Measurements from ENCODE around the gene USP40.

The USP40 gene

DNA sequence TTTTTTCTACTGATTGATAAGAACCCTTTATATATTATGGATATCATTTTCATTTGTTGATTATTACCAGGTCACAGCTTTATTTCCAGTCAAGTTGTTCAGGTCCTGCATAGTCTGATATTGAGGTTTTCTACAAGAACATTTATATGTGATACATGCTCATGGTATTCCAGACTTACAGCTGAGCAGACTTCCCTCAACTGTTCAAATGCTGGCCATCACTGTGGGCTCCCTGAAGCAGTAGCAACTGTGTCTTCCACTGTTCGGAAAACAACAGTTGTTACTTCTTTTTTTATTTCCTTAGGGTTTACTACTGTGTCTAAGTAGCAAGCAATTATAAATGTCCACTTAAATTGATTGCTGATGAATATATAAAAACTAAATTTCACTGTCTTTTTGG lies 132.8 kb downstream of the USP40 start:
- peaks cover 35% of the 10 kb centered on the region for H3K36me3 Mint-ChIP-seq (ENCODE audit: insufficient read depth)
- no peaks in the 10 kb centered on the region for H3K27me3 Mint-ChIP-seq
- H3K9me3 Mint-ChIP-seq, result no peaks in the 10 kb centered on the region
- H3K27ac Mint-ChIP-seq, result peak overlapping the region in 1 of 2 donors; percentile 60
- H3K4me3 Mint-ChIP-seq, result no peak overlapping the region
- H3K4me1 Mint-ChIP-seq (ENCODE audit: low read depth in 2 of 2), result peaks cover 11 to 19% of the 10 kb centered on the region in 2 donors
- ATAC-seq (replicated peaks), result no peak
- DNase-seq, result no peak

- H3K4me3 Mint-ChIP-seq, result no peak overlapping the region
- peaks cover 13 to 20% of the 10 kb centered on the region in 2 donors for H3K4me1 Mint-ChIP-seq (ENCODE audit: low read depth in 2 of 2)
- H3K27ac Mint-ChIP-seq, result peak overlapping the region; percentile 41 to 60
- ATAC-seq (replicated peaks), result no peak
- no peaks in the 10 kb centered on the region for H3K27me3 Mint-ChIP-seq
- peaks cover 30% of the 10 kb centered on the region for H3K36me3 Mint-ChIP-seq (ENCODE audit: insufficient read depth)
- H3K9me3 Mint-ChIP-seq, result no peaks in the 10 kb centered on the region
- DNase-seq, result no peak
These were observed 133.6 kb downstream of the USP40 start for GRCh38 chr2:233433029-233433428.

GRCh38 chr2:233430651-233431050 lies 135.9 kb downstream of the USP40 start:
- peaks cover 29 to 37% of the 10 kb centered on the region in 2 donors for H3K4me1 Mint-ChIP-seq (ENCODE audit: low read depth in 2 of 2)
- H3K9me3 Mint-ChIP-seq, result no peaks in the 10 kb centered on the region
- DNase-seq (no peak), ATAC-seq (replicated peaks) (no peak)
- no peaks in the 10 kb centered on the region for H3K27me3 Mint-ChIP-seq
- H3K4me3 Mint-ChIP-seq, result no peak overlapping the region
- peaks cover 26% of the 10 kb centered on the region for H3K36me3 Mint-ChIP-seq (ENCODE audit: insufficient read depth)
- peak overlapping the region in 1 of 2 donors; percentile 71 for H3K27ac Mint-ChIP-seq

- no peak for ATAC-seq (replicated peaks)
- no peak overlapping the region for H3K4me3 Mint-ChIP-seq
- peak overlapping the region in 1 of 2 donors; percentile 71 for H3K27ac Mint-ChIP-seq
- no peaks in the 10 kb centered on the region for H3K9me3 Mint-ChIP-seq
- no peaks in the 10 kb centered on the region for H3K27me3 Mint-ChIP-seq
- peaks cover 31 to 37% of the 10 kb centered on the region in 2 donors for H3K4me1 Mint-ChIP-seq (ENCODE audit: low read depth in 2 of 2)
- no peak for DNase-seq
- peaks cover 25% of the 10 kb centered on the region for H3K36me3 Mint-ChIP-seq (ENCODE audit: insufficient read depth)
These were observed 136.5 kb downstream of the USP40 start for GRCh38 chr2:233430081-233430480.

GRCh38 chr2:233429175-233429897 lies 137.2 kb downstream of the USP40 start:
- Mint-ChIP-seq H3K4me3 (no peak overlapping the region), H3K27ac (peak overlapping the region; percentile 55 to 71), H3K27me3 (no peaks in the 10 kb centered on the region), H3K9me3 (no peaks in the 10 kb centered on the region), H3K4me1 (ENCODE audit: low read depth in 2 of 2) (peaks cover 31 to 33% of the 10 kb centered on the region in 2 donors), H3K36me3 (ENCODE audit: insufficient read depth) (peaks cover 22% of the 10 kb centered on the region)
- no peak for DNase-seq
- no peak for ATAC-seq (replicated peaks)

- peaks cover 35 to 39% of the 10 kb centered on the region in 2 donors for H3K4me1 Mint-ChIP-seq (ENCODE audit: low read depth in 2 of 2)
- ATAC-seq (replicated peaks) (no peak), DNase-seq (no peak)
- no peaks in the 10 kb centered on the region for H3K9me3 Mint-ChIP-seq
- peak overlapping the region in 1 of 2 donors; percentile 82 for H3K27ac Mint-ChIP-seq
- no peaks in the 10 kb centered on the region for H3K27me3 Mint-ChIP-seq
- H3K36me3 Mint-ChIP-seq (ENCODE audit: insufficient read depth), result peaks cover 26% of the 10 kb centered on the region
- H3K4me3 Mint-ChIP-seq, result no peak overlapping the region
These were observed 138.1 kb downstream of the USP40 start for GRCh38 chr2:233428438-233428837.

GRCh38 chr2:233428008-233428407 lies 138.6 kb downstream of the USP40 start:
- H3K27me3 Mint-ChIP-seq, result no peaks in the 10 kb centered on the region

DNA sequence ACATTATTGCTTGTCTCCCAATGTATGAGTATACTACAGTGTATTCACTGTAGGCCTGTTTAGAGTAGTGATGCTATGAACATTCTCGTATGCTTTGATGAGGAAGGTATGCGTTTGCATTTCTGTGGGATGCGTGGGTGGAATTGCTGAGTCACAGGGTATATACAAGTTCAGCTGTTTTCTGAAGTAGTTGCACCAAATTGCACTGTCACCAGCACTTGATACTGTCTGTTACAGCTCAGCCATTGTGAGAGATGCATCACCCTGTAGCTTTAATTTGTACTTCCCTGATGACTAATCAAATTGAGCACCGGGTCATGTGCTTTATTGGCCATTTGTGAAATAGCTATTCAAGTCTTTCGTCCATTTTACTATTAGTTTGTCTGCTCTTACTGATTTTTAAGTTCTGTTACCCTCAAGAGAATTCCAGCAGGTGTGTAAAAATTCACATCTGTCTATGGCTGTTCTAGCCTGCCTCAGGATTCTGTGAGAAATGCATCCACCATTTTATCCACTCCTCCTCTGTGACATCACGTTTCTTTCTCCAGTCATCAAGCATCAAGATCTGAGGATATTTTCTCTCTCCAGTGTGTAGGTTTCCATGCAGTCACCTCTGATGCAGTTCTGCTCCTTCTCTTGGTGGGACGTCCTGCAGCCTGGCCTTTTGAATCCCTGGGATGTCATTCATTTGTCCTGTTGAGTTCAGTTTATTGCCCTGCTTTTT lies 139.8 kb downstream of the USP40 start:
- H3K27ac Mint-ChIP-seq, result peak overlapping the region in 1 of 2 donors; percentile 82
- H3K4me3 Mint-ChIP-seq, result no peak overlapping the region

More at GRCh38 chr2:233428008-233428407, 138.6 kb downstream of the USP40 start:
- ATAC-seq (replicated peaks) (no peak), DNase-seq (no peak)
- no peaks in the 10 kb centered on the region for H3K9me3 Mint-ChIP-seq
- peak overlapping the region in 1 of 2 donors; percentile 82 for H3K27ac Mint-ChIP-seq
- H3K4me1 Mint-ChIP-seq (ENCODE audit: low read depth in 2 of 2), result peaks cover 39 to 40% of the 10 kb centered on the region in 2 donors
- H3K36me3 Mint-ChIP-seq (ENCODE audit: insufficient read depth), result peaks cover 26% of the 10 kb centered on the region
- H3K4me3 Mint-ChIP-seq, result no peak overlapping the region

More for the DNA sequence above, 139.8 kb downstream of the USP40 start:
- no peaks in the 10 kb centered on the region for H3K27me3 Mint-ChIP-seq
- peaks cover 48 to 52% of the 10 kb centered on the region in 2 donors for H3K4me1 Mint-ChIP-seq (ENCODE audit: low read depth in 2 of 2)
- no peak for ATAC-seq (replicated peaks)
- DNase-seq, result no peak
- H3K9me3 Mint-ChIP-seq, result no peaks in the 10 kb centered on the region
- H3K36me3 Mint-ChIP-seq (ENCODE audit: insufficient read depth), result peaks cover 23% of the 10 kb centered on the region

Data from effector memory CD8-positive, alpha-beta T cell (primary cell).